A549 treated with ZK216348 at 1 μM for 4 hours (cell line): Measurements from ENCODE around the gene SPATA31C2. TPM values are rescaled to one million over a fixed set of nuclear protein-coding genes. Genes with fewer than 3 reads are reported as not detected.

ENCODE experiments used
- total RNA-seq: library from RNA; stranded (reverse); fragments of 200-300 nt; extraction: Qiagen RNA extraction; gene quantifications from 5 replicates; pipeline ENCODE4 v1.2.3, GENCODE V29; 2022; ENCODE audit warnings: low read depth

The SPATA31C2 gene
- total RNA-seq: not detected in 5 replicates

DNA sequence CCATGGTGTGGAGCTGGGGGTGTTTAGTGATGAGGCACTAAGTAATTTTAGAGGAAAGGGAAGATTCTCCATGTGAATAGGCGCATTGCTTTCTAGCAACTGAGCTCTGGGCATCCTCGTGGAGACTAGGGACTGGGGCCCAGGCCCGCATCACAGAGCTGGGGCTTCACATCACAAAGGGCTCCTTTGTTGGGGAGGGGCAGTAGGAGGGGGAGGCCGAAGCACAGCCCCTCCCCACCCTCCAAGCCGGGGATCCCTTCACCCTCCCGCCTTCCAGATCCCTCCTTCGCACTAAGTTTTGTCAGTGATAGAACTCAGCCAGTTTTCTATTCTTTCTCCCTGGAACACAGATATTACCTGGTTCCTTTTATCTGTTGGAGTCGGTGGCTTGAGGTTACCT is at the start of gene SPATA31C2:
TSS of gene SPATA31C2 (minus strand) at position 101 of the 400 bp plus-strand sequence. CDS start at position 72, 29 bp downstream.

Other genes starting within 250 kb of the SPATA31C2 start
- not detected in 5 replicates for gene SPATA31C1, start 220.5 kb downstream of the SPATA31C2 start, total RNA-seq
- 5.1 to 9.1 TPM (median 7.9 TPM) in 5 replicates for gene CDK20, start 163.9 kb downstream of the SPATA31C2 start, total RNA-seq
- gene SPIN1, start 250.0 kb upstream of the SPATA31C2 start, total RNA-seq: 23.7 to 44.0 TPM (median 38.6 TPM) in 5 replicates